ENCODE results near the gene ARHGAP26.

The ARHGAP26 gene

DNA sequence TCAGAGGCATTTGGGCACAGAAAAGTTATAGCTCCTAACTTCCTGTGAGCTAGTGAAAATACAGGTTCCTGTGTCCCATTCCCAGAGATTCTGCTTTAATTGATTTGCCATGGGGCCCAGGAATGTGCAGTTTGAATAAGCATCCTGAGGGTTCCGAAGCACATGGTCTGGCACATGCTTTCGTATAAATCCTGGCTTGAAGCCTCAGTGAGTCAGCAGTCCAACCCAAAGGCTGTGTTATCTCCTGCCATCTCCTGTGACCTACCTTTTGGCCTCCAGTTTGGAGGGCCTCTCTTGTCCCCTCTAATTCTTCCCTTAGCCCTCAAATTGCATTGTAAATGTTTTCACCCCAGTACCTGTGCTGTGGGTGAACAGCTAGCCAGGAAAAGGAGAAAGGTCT is 449.5 kb downstream of the ARHGAP26 start:
- no peak overlapping the region for H3K4me3 ChIP-seq
- H3K27ac ChIP-seq = no peak overlapping the region
- DNase-seq (ENCODE audit: low spot score) = no peak
- TF ChIP-seq, protein P1, sequence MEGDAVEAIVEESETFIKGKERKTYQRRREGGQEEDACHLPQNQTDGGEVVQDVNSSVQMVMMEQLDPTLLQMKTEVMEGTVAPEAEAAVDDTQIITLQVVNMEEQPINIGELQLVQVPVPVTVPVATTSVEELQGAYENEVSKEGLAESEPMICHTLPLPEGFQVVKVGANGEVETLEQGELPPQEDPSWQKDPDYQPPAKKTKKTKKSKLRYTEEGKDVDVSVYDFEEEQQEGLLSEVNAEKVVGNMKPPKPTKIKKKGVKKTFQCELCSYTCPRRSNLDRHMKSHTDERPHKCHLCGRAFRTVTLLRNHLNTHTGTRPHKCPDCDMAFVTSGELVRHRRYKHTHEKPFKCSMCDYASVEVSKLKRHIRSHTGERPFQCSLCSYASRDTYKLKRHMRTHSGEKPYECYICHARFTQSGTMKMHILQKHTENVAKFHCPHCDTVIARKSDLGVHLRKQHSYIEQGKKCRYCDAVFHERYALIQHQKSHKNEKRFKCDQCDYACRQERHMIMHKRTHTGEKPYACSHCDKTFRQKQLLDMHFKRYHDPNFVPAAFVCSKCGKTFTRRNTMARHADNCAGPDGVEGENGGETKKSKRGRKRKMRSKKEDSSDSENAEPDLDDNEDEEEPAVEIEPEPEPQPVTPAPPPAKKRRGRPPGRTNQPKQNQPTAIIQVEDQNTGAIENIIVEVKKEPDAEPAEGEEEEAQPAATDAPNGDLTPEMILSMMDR (IDR thresholded peaks at IDR 0.05) = no peak

DNA sequence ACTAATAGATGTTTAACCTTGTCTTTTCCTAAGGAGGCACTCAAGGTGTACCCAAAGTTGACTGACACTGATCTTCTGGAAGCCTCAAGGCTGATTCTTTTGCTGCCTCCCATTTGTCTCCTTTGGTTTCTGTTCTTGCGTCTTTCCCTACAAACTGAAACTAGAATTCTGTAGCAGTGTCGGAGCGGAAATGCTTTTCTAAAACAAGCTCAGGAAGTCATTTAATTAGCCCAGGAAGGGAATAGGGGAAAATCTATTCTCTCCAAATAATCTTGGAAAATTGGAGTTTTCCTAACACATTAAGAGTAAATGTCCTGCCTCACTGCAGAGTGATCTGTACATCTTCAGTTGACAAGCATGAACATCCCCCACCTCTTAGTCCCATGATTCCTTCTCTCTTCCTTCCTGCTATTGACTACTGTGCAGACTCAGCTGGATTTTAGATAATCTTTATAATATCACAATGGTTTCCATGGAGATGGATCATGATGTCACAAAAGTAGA is 450.6 kb downstream of the ARHGAP26 start:
- DNase-seq (ENCODE audit: low spot score) = no peak
- TF ChIP-seq, protein P1 (IDR thresholded peaks at IDR 0.05) = no peak
- no peak overlapping the region for H3K4me3 ChIP-seq
- peak overlapping the region in 1 of 2 donors; percentile 9 for H3K27ac ChIP-seq

DNA sequence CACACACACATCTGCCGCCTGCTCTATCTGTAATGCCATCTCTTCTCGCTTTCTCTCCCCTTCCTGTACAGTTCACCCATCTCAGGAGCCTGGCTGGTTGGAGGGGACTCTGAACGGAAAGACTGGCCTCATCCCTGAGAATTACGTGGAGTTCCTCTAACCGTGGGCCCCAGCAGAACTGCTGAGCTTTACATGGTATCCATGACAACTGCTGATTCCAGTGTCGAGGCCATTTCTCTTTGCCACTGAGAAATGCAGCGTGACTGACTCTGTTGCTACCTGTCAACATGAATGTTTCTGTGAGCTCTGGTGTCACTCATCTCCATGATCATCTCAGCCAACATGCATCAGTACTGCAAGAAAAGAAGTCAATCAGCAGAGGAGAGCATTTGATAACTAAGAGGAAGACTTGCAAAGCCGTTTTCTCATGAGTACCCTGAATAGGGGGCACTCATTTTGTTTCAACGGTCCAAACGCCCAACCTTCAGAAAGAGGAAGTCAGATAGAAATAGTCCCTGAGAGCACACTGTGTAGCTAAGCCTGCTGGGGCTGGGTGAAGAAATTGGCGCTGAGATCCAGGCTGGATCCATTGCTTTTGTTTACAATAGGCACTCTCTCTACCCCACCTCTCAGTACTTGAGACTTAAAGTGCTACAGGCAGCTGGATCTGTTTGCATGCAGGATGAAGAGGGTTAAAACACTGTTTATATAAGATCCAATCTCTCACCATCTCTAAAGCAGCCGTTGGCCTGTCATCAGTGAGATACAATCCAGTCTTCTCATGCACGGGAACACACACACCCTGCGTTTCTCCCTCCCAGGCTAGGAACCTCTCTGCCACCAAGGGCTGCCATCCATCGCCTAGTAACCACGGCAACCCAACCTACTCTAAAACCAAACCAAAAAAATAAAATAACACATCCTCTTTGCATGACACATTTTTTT is 452.4 kb downstream of the ARHGAP26 start:
- peak overlapping the region in 1 of 2 donors; percentile 28 for H3K27ac ChIP-seq
- peak; percentile 64 for DNase-seq (ENCODE audit: low spot score)
- TF ChIP-seq, protein P1 (IDR thresholded peaks at IDR 0.05) = no peak
- no peak overlapping the region for H3K4me3 ChIP-seq

DNA sequence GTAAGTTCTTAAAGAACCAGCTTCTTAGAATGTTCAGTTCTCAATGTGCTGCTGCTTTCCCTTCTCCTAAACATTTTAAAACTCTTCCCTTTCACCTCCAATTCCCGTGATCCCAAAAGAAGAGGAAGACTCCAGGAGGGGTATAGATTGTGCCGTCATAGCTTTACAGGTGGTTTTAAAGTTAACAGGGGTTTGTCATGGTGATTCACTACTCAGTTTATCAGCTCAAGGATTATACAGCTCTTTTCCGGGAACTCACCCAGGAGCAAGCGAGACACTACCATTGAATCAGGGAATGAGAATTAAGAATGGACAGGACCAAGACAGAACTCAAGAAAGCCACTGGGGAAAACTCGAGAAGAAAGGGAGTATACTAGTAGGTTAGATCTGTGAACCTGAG is 454.5 kb downstream of the ARHGAP26 start:
- DNase-seq (ENCODE audit: low spot score) = no peak
- Histone ChIP-seq H3K4me3 (no peak overlapping the region), H3K27ac (no peak overlapping the region)
- TF ChIP-seq, protein P1 (IDR thresholded peaks at IDR 0.05) = no peak

DNA sequence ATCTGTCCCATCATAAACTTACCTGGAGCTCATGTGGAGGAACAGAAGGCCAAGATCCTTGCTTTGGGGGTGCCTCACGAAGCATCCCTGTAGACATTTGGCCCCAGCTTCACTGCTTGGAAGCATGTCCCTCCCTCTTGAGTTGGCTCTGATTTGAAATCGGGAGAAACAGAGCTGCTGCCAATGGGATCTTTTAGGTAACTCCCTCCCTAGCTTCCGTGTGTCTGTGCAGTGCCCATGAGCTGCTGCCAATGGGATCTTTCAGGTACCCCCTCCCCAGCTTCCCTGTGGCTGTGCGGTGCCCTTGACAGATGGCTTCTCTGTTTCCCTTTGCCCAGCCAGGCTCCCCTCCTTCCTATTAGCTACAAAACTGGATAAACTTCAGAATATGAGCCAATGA is 455.3 kb downstream of the ARHGAP26 start:
- Histone ChIP-seq H3K27ac (no peak overlapping the region), H3K4me3 (no peak overlapping the region)
- peak; percentile 43 for DNase-seq (ENCODE audit: low spot score)
- TF ChIP-seq, protein P1 (IDR thresholded peaks at IDR 0.05) = no peak

DNA sequence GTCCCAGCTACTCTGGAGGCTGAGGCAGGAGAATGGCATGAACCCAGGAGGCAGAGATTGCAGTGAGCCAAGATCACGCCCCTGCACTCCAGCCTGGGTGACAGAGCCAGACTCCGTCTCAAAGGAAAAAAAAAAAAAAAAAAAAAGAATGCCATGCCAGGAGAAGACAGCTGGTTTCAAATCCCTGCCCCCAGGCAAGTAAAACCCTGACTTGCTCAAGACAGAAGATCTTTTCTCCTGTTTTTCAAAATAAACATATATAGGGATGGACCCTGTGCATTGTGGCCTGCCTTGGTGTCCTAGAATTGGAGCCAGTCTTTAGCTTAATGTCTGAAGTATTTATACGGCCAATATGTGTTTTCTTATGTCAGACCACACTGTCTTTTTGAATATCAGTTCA is 456.2 kb downstream of the ARHGAP26 start:
- H3K4me3 ChIP-seq = no peak overlapping the region
- no peak for DNase-seq (ENCODE audit: low spot score)
- TF ChIP-seq, protein P1 (IDR thresholded peaks at IDR 0.05) = no peak
- H3K27ac ChIP-seq = no peak overlapping the region

DNA sequence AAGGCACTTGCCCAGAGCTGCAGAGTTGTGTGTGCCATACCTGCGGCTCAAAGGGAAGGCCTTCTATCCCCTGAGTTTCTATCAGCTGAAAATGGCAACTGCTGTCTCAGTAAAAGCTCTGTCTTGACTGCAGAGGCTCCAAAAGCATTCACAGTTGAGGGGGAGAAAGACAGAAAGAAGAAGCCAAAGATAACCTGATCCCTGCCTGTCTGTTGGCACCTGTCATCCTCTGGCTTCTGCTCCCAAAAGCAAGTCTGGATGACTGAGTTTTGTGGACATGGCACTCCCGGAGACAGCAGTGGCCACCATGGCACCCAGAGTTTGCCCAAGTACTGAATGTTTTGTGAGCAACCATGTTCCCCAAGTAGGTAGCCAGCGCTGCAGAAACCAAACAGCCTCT is 456.7 kb downstream of the ARHGAP26 start:
- DNase-seq (ENCODE audit: low spot score) = peak; percentile 40
- no peak overlapping the region for H3K4me3 ChIP-seq

More for the DNA sequence above, 456.7 kb downstream of the ARHGAP26 start:
- no peak overlapping the region for H3K27ac ChIP-seq
- TF ChIP-seq, protein P1 (IDR thresholded peaks at IDR 0.05) = no peak
